GM12878 (cell line): ENCODE results near the gene ARPC5L. TPM values are rescaled to one million over a fixed set of nuclear protein-coding genes. Genes with fewer than 3 reads are reported as not detected.

ENCODE experiments used
- ATAC-seq: fragments of 200-7000 bp; cut with Tn5 transposase; 3 replicates; pipeline ENCODE4 v1.9.1; 2020; ENCODE audit warnings: mild to moderate bottlenecking, moderate library complexity
- BruUV-seq: library from RNA; stranded (reverse); fragments of 400-500 nt; replicated peaks from 2 replicates; lab custom pipeline; 2021; lab: Mats Ljungman, UMichigan
- CTCF ChIA-PET: fragments of 300-600 bp; sonication (Branson Sonifier 250); formaldehyde crosslinking; extraction: SDS; loops from one replicate; lab custom pipeline; 2021; ENCODE audit warnings: inconsistent platforms; lab: Yijun Ruan, JAX
- POLR2A ChIA-PET: fragments of 350-600 bp; formaldehyde crosslinking; extraction: SDS; loops from one replicate; lab custom pipeline; 2021; ENCODE audit warnings: inconsistent platforms; lab: Charles Lee
- RAD21 ChIA-PET: fragments of 300-600 bp; sonication (Branson Sonifier 250); formaldehyde crosslinking; loops from one replicate; lab custom pipeline; 2023; ENCODE audit warnings: antibody characterized with exemption; ENCODE audit not compliant: unreplicated experiment; lab: Charles Lee
- SMC1A ChIA-PET: fragments of 300-600 bp; sonication (Branson Sonifier 250); formaldehyde crosslinking; loops from one replicate; lab custom pipeline; 2023; ENCODE audit not compliant: unreplicated experiment, uncharacterized antibody; lab: Charles Lee
- DNase-seq: peaks from one replicate; pipeline ENCODE4 v3.0.0-alpha.2; 2011; ENCODE audit warnings: low read depth, low spot score
- FAIRE-seq: peaks from 3 replicates; lab custom pipeline; 2011; peaks lifted over from hg19 to GRCh38; lab: Jason Lieb, UNC
- H2AFZ ChIP-seq: 2 replicates; pipeline ENCODE4 v1.6.0; 2011; ENCODE audit warnings: low read depth, low read length, control low read depth; ENCODE audit not compliant: control insufficient read depth
- H3K27ac ChIP-seq: 2 replicates; pipeline ENCODE4 v1.5.1; 2011; ENCODE audit warnings: control low read depth; ENCODE audit not compliant: control insufficient read depth, insufficient read depth
- H3K27me3 ChIP-seq, 2 experiments: replicated peaks in 1 of 2; 2 replicates each; pipeline versions ENCODE4 v1.6.0 to v1.6.1; 2011; ENCODE audit warnings: low read length in 1 of 2; ENCODE audit not compliant: control insufficient read depth in 2 of 2, insufficient read depth in 2 of 2
- H3K36me3 ChIP-seq, 2 experiments: 2 replicates each; pipeline ENCODE4 v1.5.1; 2011; ENCODE audit warnings: low read length in 1 of 2; ENCODE audit not compliant: control insufficient read depth in 2 of 2, insufficient read depth in 2 of 2
- H3K4me1 ChIP-seq: 2 replicates; pipeline ENCODE4 v1.6.1; 2011; ENCODE audit warnings: mild to moderate bottlenecking, low read length, moderate library complexity, mixed read lengths; ENCODE audit not compliant: control insufficient read depth, insufficient read depth
- H3K4me2 ChIP-seq: 2 replicates; pipeline ENCODE4 v1.6.0; 2011; ENCODE audit warnings: control low read depth; ENCODE audit not compliant: control insufficient read depth, insufficient read depth
- H3K4me3 ChIP-seq: fragments of 200-600 bp; sonication (generic); 2 replicates; pipeline ENCODE4 v1.5.1; 2016
- H3K79me2 ChIP-seq: 2 replicates; pipeline ENCODE4 v1.6.0; 2011; ENCODE audit warnings: low read length; ENCODE audit not compliant: control insufficient read depth, insufficient read depth
- H3K9ac ChIP-seq: 2 replicates; pipeline ENCODE4 v1.8.0; 2011; ENCODE audit warnings: low read length, control low read depth, mixed read lengths; ENCODE audit not compliant: control insufficient read depth, insufficient read depth
- H3K9me3 ChIP-seq: replicated peaks from 3 replicates; pipeline ENCODE4 v1.5.1; 2011; ENCODE audit warnings: mild to moderate bottlenecking, low read length; ENCODE audit not compliant: control insufficient read depth, insufficient read depth
- H4K20me1 ChIP-seq: 2 replicates; pipeline ENCODE4 v1.6.0; 2011; ENCODE audit not compliant: control insufficient read depth, insufficient read depth
- ATF7 ChIP-seq: fragments of 450-650 bp; IDR thresholded peaks from 2 replicates; pipeline ENCODE4 v1.6.1; 2016; ENCODE audit warnings: low read depth, mild to moderate bottlenecking
- BCL3 ChIP-seq: IDR thresholded peaks from 2 replicates; pipeline ENCODE4 v1.6.1; 2011; ENCODE audit warnings: borderline replicate concordance, low read depth, mild to moderate bottlenecking, moderate library complexity, low read length; ENCODE audit not compliant: insufficient read depth, poor library complexity, severe bottlenecking
- RCOR1 ChIP-seq: conservative IDR thresholded peaks from 2 replicates; pipeline ENCODE4 v1.6.1; 2012; ENCODE audit warnings: low read depth, low read length, improper control_type of control experiment
- ZBTB11 ChIP-seq: fragments of 450-650 bp; formaldehyde crosslinking; IDR thresholded peaks from 2 replicates; pipeline ENCODE4 v1.5.0; 2022; ENCODE audit warnings: mild to moderate bottlenecking, missing genetic modification characterization
- WGBS: methylation state at CpG from one replicate; pipeline ENCODE4 v1.1.6; 2016; ENCODE audit warnings: low lambda C conversion rate; ENCODE audit not compliant: insufficient replicate concordance, insufficient coverage; ENCODE audit errors: missing lambda C conversion rate; 5-methylcytosine and 5-hydroxymethylcytosine counted together
- in situ Hi-C: fragments of 300-500 bp; cut with MboI; formaldehyde crosslinking; loops from 9 replicates; pipeline ENCODE4 v1.14.3; 2018; ENCODE audit warnings: mixed read lengths
- intact Hi-C: fragments of 100-400 bp; cut with micrococcal nuclease; formaldehyde crosslinking; loops from one replicate; pipeline ENCODE4 v1.14.2; 2022; ENCODE audit not compliant: unreplicated experiment
- polyA plus RNA-seq, 11 experiments: library from polyadenylated mRNA; depleted of rRNA in 4 of 11; unstranded in 6 of 11; stranded (reverse) in 5 of 11; fragments of >200 nt; fragmentation: Nextera tagmentation in 4 of 11; fragmentation: Illumina TruSeq in 1 of 11; extraction: Ambion mirVana in 4 of 11; extraction: Trizol in 1 of 11; gene quantifications; 1 replicate in 1 of 11; 2 replicates in 10 of 11; pipeline versions ENCODE4 v1.2.1 to v1.2.3, GENCODE V29; 2011 to 2016; ENCODE audit warnings: inconsistent platforms in 2 of 11, missing spikeins in 2 of 11, low read depth in 1 of 11
- total RNA-seq, 4 experiments: library from RNA; depleted of rRNA in 3 of 4; stranded (reverse); fragments of >200 nt in 3 of 4; fragmentation: Illumina TruSeq in 1 of 4; extraction: Trizol in 1 of 4; gene quantifications; 2 replicates each; pipeline versions ENCODE4 v1.2.1 to v1.2.3, GENCODE V29; 2013 to 2021

Gene ARPC5L
- total and polyA plus RNA-seq, 10 of the 15 experiments (the other 5 are each of a cell fraction or from before 2014, with no cell fraction given), result 42.3 to 207 (median 104) TPM

DNA sequence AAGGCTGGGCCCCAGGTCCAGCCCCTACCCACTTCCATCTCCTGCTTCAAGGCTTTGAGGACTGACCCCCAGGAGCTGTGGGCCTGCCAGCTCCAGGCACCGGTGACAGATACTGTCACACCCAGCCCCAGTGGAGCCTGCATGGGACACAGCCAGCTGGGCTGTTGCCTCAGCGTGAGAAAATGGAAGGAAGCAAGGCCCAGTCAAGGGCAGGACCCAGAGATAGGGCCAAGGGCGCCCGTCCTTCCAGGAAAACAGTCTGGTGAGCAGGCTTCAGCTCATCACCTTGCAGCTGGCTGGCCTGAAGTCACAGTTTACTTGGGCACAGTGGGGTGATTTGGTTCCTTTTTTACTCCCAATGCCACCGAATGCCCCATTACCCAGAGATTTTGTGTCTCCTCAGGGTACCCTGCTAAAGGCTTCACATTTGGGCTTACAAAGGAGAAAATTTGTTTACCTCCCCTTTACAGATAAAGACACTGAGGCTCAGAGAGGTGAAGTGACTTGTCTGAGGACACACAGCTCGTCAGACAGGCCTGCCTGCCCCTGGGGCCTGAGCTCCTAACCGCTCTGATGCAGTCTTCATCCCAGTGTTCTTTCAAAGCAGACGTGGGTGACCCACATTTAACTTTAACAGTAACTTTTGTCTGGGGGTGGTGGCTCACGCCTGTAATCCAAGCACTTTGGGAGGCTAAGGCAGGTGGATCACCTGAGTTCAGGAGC, 30.1 kb upstream of the ARPC5L start:
- DNase-seq (no peak), FAIRE-seq (no peak), ATAC-seq (no peak)
- no peaks in the 10 kb centered on the region; the same call in 1 of the 2 replicates for H3K4me1 ChIP-seq
- no peaks in the 10 kb centered on the region for H3K79me2 ChIP-seq
- no peaks in the 10 kb centered on the region for H4K20me1 ChIP-seq
- ChIA-PET POLR2A (interaction anchor here (0.6 kb wide), 1 partner anchor 742 kb away, joined by 5 read pairs; no protein-coding TSS in a partner anchor), CTCF (interaction anchor here (1.4 to 4.1 kb wide), 4 partner anchors 9 to 57 kb away, joined by 4 to 21 read pairs (median 11); partner anchors contain the start of gene WDR38), RAD21 (interaction anchor here (0.7 to 1.2 kb wide), 3 partner anchors 11 to 268 kb away, joined by 3 read pairs; no protein-coding TSS in a partner anchor), SMC1A (interaction anchor here (0.6 to 1.6 kb wide), 3 partner anchors 22 to 225 kb away, joined by 3 to 5 read pairs (median 4); partner anchors contain the start of genes NR6A1 and WDR38)
- no peak overlapping the region for H2AFZ ChIP-seq
- in situ Hi-C loops (no loop called here), intact Hi-C loops (no loop called here)
- H3K4me3 ChIP-seq, result no peak overlapping the region
- H3K9me3 ChIP-seq, result no peaks in the 10 kb centered on the region
- no peak overlapping the region for H3K27ac ChIP-seq
- no TSS peak for BruUV-seq
- no peak for TF ChIP-seq BCL3
- TF ChIP-seq RCOR1, result no peak
- TF ChIP-seq ZBTB11 (CRISPR knock-in tag), result no peak
- no peak for TF ChIP-seq ATF7
- no peak overlapping the region for H3K4me2 ChIP-seq
- H3K27me3 ChIP-seq, result no peaks in the 10 kb centered on the region
- H3K36me3 ChIP-seq, result no peaks in the 10 kb centered on the region
- 76% methylated on average over 9 of the region's 9 CpGs for WGBS
- no peak overlapping the region for H3K9ac ChIP-seq
